GM18870 (cell line): ENCODE data around the gene TOMM20.
"Not testable (repeated sequence)": the region's sequence is repeated elsewhere in the genome, so short reads cannot be mapped to it uniquely, and the experiment has no call there.

ENCODE experiments used
- ATAC-seq: cut with Tn5 transposase; IDR thresholded peaks from one replicate; pipeline ENCODE4 v1.9.1; 2021; ENCODE audit warnings: moderate library complexity; ENCODE audit not compliant: unreplicated experiment

The TOMM20 gene

DNA sequence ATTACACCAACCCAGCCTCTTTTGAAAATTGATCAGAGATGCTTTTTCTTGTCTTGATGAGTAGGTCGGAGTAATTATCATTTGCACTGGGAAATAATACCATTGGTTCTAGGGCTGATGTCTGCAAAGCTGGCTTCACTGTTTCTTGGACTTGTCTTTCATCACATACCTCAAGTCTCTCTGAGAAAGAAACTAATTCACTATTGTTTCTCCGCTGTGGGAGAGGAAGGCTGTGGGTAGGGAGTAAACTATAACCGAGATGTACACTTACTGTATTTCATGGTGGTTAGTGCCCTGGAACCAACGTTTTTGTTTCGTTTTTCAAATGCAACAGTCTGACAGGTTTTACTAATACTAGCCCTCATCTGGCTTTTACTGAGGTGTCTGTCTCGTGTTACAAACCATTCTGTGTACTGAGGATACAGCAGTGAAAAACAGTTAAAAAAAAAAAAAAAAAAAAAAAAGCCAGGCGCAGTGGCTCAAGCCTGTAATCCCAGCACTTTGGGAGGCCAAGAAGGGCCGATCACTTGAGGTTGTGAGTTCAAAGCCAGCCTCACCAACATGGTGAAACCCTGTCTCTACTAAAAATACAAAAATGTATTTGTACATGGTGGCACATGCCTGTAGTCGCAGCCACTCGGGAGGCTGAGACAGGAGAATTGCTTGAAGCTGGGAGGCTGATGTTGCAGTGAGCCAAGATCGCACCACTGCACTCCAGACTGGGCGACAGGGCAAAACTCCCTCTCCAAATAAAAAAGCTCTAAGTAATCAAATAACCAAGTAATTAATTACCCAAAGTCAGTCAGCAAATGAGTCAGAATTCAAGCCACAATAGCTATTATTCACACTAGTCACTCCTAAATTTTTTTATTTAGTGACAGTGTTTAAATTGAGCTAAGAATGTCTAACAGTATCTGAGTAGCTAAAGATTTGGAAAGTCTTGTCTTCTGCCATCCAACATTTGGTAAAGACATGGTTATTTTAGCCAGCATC is 23.3 kb downstream of the TOMM20 start:
- peak; percentile 84 for ATAC-seq

DNA sequence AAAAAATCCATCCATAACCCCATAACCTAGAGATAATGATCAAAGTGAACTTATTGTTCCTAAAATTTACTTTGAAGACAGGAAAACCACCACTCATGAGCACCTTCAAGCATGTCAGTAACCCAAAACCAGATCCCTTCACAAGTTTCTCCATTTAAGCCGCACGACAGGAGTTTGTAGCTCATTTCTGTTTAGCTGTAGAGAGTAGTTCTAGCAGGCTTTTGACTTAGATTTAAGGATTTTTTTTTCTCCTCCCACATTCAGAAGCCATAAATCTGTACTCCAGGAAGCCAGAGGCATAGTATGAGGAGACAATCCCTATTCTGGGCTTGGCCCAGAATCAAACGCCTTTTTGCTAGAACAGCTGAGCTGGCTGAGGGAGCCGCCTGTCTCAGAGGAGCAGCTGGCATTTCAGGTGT is 25.6 kb downstream of the TOMM20 start:
- ATAC-seq = no peak

DNA sequence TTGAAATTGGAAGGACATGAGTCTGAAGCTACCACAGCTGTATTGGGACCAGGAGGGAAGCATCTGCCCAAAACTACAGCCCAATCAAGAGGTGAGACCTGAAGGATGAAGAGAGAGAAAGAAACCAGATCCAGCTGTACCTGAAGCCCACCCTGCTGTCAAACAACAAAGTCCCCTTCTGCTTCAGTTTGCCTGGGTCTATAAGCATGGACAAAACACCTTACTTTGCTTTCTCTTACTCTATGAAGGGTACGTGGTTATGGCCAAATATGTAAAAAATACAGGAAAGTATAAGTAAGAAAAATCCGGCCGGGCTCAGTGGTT is 26.4 kb downstream of the TOMM20 start:
- ATAC-seq = no peak

DNA sequence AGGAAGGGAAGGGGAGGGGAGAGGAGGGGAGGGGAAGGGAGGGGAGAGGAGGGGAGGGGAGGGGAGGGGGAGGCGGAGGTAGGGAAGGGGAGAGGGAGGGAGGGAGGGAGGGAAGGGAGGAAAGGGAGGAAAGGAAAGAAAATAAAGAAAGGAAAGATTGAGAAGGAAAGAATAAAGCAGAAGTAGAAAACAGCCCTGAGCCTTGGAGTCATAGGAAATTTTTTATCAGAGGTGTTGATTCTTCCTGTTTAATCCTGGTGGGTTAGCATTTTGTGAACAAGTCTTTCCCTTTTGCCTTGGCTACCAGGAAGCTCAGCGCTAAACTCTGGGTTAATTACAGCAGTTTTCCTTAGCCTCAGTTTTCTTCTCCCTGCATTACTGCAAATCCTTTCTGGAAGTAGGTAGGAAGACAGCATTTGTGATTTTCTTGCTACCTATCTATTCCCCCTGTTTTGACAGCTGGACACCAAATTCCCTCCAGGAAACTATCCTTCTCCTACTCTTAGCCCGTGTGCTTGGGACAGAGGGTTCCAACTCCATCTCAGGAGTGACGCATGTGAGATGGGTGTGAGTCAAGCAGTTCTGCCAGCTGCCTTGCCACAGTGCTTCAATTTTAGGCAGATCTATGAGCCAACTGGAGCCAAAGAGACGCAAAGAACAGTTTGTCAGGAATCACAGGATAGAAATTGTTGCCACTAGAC is 26.9 kb downstream of the TOMM20 start:
- ATAC-seq = no peak

DNA sequence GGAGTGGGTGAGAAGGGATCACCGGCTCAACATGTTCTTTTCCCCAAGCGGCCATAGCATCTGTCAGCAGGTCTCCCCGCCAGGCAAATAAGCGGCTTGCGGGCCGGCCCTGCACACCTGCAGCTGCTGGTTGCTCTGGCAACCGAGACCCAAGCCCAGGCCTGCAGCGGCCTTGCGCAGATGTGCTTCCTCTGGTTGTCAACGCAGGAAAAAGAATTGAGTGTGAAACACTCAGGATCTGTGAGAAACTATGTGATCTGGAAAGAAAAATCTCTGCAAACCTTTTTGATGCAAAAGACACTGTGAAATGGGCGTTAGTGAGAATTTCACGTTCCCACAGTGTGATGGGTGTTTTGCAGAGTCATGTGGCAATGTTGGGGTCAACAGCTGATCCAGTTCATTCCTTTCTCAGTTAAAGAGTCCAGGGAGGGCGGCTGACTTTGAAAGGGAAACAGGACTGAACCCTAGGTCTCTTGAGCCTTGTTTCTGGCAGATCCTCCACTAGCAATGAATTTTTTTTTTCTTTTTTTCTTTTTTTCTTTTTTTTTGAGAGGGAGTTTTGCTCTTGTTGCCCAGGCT is 28.4 kb downstream of the TOMM20 start:
- no peak for ATAC-seq

DNA sequence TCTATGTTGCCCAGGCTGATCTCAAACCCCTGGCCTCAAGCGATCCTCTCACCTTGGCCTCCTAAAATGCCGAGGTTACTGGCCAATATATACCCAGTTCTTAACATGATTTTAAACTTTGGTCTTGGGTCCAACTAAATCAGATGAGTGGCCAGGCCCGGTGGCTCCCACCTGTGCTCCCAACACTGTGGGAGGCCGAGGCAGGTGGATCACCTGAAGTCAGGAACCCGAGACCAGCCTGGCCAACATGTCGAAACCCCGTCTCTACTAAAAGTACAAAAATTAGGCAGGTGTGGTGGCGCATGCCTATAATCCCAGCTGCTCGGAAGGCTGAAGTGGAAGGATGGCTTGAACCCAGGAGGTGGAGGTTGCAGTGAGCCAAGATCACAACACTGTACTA is 29.6 kb downstream of the TOMM20 start:
- ATAC-seq = no peak

DNA sequence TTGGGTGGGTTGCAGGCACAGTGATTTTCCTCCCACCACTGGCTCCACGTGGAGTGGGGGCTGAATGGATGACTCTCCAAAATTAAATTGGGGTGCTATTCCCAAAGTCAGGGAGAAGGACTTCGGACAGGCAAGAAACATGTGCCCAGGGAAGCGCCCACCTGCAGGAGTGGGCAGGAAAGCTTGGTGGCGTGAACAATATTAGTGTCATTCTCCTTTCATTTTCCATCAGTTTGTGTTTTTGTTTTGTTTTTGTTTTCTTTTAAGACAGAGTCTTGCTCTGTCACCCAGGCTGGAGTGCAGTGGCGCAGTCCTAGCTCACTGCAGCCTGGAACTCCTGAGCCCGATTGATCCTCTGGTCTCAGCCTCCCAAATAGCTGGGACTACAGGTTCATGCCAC is 30.1 kb downstream of the TOMM20 start:
- no peak for ATAC-seq

DNA sequence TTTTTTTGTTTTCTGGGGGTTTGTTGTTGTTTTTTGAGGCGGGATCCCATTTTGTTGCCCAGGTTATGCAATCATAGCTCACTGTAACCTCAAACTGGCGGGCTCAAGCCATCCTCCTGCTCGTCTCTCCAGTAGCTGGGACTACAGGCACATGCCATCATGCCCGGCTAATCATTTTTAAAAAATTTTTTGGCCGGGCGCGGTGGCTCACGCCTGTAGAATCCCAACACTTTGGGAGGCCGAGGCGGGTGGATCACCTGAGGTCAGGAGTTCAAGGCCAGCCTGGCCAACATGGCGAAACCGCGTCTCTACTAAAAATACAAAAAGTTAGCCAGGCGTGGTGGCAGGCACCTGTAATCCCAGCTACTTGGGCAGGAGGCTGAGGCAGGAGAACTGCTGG is 31.1 kb downstream of the TOMM20 start:
- not testable (repeated sequence) for ATAC-seq

DNA sequence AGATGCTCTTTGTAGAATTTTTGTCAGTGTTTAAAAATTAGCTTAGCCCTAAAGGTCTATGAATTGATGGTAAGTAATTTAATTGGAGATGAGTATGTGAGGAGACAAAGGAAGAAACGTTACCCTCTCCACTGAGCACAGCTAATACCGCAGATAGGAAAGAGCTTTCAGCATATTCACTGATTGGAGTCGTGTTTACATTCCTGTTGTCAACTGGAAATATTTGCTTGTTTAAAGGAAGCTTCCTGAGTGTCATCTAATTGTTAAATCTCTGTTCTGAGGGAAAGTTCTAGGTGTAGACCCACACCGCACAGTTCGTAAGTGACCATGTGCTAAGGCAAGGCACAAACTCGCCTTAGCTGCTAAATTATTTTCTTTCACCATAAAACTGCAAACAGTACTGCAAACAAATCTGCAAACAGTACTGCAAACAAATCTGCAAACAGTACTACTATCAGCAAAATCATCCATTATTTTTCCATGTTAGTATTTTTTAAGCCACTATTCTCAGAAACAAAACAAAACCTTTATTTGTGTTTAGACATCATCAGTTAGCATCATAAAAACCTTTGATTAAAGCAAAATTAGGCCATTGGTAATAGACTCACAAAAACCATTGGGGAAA is 32.6 kb downstream of the TOMM20 start:
- ATAC-seq = no peak

DNA sequence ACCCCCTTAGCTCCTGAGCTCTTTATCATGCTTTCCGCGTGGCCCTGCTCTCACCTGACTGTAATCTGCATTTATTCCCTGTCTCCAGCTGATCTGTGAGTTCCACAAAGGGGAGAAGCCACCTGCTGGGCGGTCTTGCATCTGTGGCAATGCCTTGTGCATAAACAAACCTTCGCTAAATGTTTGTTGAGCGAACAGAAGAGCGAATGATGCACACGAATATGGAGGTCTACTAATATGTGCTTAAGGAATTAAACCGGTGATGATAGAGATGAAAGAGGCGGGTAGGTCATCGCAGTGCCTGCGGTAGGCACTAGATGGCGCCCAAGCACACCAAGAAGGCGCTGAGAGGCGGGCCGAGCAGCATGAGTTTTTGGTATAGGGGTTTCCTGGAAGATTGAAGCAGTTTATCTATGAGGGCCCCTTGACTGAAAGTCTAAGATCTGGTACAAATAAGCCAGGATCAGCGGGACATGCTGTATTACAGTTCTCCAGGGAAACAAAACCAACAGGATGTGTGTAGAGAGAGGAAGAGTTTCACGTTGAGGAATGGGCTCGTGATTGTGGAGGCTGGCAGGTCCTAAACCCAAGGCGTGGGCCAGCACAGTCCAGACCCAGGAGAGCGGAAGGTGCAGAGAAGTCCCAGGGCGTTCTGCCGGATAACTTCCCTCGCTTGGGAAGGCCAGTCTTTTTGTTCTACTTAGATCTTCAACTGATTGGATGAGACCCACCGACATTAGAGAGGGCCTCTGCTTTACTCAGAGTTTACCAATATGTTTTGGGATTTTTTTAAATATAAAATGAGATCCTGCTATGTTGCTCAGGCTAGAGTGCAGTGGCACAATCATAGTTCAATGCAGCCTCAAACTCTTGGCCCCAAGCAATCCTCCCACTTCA is 34.7 kb downstream of the TOMM20 start:
- no peak for ATAC-seq

DNA sequence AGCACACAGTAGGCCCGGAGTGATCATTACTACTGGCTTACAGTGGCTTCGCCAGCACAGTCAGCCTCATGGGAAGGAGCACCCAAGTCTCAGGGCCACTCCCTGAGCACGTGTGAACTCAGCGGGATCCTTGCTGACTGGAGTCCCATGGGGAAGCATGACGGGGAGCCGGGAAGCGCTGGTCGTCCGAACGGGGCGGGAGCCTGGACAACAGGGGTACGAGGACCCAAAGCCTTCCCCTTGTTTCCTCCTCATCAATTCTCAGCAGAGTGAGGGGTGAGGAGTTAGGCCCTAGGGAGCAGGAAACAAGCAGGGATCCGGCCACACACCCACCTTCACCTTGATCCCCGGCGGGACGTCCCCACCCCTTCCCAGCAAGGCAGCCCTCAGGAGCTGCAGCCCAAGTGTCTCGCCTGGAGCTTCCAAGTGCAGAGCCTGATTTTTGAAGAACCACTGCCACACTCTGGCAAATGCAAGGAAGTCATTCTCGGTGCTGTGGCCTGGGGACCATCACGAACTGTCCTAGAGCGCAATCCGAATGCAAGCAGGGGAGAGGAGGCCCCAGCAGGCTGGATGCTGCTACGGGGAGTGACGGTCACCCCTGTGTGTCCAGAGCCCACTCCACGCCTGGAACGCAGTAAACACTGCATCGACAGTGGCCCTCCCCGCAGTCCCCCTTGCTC is 35.5 kb downstream of the TOMM20 start:
- no peak for ATAC-seq

DNA sequence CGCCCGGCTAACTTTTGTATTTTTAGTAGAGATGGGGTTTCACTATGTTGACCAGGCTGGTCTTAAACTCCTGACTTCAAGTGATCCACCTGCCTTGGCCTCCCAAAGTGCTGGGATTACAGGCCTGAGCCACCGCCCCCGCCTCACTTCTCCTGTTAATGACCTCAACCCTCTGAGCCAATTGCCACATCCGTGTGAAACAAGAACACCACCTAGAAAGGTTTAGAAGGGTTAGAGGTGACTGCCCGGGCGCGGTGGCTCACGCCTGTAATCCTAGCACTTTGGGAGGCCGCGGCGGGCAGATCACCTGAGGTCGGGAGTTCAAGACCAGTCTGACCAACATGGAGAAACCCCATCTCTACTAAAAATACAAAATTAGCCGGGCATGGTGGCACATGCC is 36.2 kb downstream of the TOMM20 start:
- not testable (repeated sequence) for ATAC-seq

DNA sequence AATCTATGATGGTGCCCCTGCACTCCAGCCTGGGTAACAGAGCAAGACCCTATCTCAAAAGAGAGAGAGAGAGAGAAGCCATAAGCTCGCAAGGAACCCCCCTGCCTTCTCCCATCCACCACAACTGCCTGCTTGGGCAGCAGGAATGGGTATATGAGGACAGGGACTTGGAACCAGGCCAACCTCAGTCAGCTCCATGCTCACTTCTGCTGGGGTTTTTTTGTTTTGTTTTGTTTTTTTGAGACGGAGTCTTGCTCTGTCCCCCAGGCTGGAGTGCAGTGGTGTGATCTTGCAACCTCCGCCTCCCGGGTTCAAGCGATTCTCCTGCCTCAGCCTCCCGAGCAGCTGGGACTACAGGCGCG is 36.6 kb downstream of the TOMM20 start:
- ATAC-seq = not testable (repeated sequence)

DNA sequence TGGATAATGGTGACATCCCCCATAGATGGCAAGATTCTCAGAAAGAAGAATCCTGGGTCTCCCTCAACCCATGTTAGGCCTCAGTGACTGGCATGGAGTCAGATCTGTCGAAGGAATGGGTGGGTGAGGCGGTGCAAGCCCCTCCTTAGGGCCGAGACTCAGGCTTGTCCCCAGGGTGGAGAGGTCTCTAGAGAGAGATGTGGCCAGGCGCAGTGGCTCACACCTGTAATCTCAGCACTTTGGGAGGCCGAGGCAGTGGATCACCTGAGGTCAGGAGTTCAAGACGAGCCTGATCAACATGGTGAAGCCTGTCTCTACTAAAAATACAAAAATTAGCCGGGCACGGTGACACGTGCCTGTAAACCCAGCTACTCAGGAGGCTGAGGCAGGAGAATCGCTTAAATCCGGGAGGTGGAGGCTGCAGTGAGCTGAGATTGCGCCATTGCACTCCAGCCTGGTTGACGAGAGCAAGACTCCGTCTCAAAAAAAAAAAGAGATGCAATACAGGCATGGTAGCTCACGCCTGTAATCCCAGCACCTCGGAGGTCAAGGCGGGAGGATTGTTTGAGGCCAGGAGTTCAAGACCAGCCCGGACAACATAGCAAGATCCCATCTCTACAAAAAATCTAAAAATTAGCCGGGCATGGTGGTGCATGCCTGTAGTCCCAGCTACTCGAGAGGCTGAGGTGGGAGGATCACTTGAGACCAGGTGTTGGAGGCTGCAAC is 37.2 kb downstream of the TOMM20 start:
- not testable (repeated sequence) for ATAC-seq

DNA sequence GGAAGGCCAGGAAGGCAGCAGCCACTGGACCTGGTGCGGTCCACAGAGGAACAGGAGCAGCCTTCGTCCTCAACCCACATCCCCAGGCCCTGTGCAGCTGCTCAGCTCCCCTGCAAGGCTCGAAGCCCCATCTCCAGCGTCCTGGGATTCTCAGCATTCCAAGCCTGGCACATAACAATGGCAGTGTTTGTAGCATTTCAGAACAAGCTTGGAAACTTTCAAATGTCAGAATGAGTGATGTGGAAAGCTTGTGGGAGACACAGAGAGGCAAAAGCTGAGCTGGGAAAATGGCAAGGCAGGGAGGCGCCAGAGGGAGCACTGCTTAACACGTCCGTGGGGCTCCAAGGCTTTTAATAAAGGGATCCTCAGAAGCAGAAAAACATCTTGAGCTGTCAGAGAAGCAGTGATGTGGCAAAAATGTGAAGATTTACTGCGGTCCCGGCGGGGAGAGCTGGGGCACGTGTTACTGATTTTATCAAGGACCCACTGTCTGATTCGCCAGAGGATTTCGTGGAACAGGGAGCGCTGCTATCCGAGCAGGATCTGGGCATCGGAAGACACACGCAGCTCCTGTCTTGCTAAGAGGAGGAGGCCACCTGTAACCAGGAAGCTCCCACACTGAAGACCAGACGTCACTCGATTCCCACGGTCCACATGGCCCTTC is 38.1 kb downstream of the TOMM20 start:
- ATAC-seq = no peak

DNA sequence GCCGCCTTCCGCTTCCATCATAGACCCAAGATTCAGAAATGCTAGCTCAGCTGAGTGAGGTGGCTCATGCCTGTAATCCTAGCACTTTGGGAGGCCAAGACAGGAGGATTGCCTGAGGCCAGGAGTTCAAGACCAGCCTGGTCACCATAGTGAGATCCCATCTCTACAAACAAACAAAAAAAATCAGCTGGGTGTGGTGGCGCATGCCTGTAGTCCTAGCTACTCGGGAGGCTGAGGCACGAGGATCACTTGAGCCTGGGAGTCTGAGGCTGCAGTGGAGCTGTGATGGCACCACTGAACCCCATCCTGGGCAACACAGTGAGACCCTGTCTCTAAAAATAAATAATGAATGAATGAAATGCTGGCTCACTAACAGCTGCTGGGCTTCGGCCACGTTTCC is 39.7 kb downstream of the TOMM20 start:
- no peak for ATAC-seq

DNA sequence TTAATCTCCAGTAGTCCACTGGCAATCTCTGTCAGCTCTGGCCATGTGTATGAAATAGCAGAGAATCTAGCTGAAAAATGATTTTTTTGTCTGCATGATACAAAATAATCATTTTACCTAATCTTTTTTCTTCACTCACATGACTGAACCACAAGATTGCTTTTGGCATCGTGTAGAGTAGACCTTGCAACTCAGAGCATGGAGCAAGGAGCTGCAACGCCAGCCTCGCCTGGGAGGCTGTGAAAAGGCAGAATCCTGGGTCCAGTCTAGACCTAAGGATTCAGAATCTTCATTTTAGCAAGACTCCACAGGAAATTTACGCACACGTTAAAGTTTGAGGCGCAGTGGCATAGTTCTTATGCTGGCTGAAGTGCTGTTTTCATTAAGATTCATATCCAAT is 40.2 kb downstream of the TOMM20 start:
- no peak for ATAC-seq

DNA sequence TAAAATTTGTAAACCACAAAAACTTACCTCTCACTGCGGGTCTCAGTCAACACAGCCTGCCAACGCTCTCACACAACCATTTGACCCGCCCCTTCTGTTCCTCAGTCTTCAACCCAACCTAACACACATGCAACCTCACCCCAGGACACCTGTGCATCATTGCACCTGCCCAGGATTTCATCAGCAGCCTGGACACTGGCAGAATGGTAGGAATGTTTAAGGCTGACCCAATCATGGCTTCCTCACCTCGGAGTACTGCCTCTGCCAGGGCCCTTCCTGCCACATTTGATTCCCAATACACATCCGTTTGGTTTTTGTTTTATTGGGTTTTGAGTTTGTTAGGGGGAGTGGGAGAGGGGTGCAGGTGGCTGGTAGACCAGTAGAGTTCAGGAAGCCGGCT is 40.7 kb downstream of the TOMM20 start:
- no peak for ATAC-seq
